NK-92 treated with Interleukin-12 subunit alpha and Interleukin-12 subunit beta, amount 100 ng/mL, for 24 hours (cell line): ENCODE measurements around the gene ZNF423.

Experiments used
- DNase-seq: peaks from one replicate; lab custom pipeline; 2025; lab: John Stamatoyannopoulos, UW

Gene ZNF423

GRCh38 chr16:49491771-49492761 is 363.8 kb downstream of the ZNF423 start:
- DNase-seq, result no peak

- no peak for DNase-seq
These were observed 364.7 kb downstream of the ZNF423 start for GRCh38 chr16:49491106-49491670.

- no peak for DNase-seq
These were observed 365.6 kb downstream of the ZNF423 start for GRCh38 chr16:49490321-49490705.

DNA sequence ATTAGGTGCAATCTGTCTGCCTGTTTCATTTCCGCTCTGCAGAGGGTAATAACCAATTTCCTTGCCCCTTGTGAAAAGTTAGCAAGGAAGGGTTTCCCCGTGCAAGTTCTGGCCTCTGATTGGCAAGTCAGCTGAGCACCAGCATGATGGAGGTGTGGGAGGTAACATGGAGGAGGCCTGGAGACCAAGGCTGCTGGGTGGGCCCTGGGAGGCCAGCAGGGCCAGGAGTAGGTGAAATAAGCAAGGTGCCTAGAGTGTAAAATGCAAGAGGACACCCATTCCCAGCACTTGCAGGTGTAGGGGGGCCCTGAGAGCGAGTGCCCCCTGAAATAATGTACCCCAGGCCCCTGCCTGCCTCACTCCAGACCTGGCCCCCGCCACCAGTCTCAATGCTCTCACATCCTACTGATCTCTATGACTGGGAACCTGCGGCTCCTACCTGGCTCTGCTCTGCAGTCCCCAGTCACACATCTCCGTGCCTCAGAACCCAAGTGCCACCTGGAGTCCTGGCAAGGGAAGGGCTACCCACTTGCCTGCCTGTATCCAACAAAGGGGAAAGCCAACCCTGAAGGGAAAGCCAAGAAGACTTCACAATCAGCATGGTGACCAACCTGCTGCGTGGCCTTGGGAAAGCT is 366.1 kb downstream of the ZNF423 start:
- DNase-seq, result no peak

DNA sequence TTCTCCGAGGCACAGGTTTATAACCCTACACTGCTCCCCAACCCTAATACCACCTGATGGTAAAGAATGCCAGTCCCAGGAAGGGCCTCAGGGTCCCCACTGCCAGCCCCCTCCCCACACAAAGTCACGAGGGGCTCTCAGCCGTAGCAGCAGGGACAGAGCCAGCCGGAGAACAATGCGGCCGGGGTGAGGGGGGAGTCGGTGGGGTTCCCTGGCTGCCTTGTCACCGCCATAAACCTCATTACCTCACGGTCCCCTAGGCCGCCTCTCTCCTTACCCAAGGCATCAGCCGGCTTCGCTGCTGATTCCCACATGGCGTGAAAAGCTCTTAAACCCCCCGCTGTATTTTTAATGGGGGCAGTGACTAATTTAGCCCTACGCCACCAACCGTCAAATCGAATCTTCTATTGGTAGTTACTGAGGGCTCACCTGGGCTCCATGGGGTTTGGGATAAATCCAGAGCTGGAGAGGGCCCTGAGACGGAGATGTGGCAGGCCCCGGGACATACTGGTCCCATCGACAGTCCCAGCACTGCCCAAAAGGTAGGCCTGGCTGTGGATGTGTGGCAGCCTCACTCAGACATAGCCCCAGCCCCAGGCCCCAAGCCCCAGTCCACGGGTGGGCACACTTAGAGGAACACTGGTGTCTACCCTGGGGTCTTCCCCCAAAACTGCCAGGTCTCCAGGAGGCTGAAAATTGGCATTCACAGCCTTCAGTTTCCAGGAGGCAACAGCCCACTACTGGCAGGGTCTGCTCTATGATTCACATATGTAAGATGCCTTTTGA is 367.0 kb downstream of the ZNF423 start:
- no peak for DNase-seq

- DNase-seq, result no peak
These were observed 367.6 kb downstream of the ZNF423 start for GRCh38 chr16:49488336-49488735.

GRCh38 chr16:49487746-49488145 is 368.2 kb downstream of the ZNF423 start:
- no peak for DNase-seq

- no peak for DNase-seq
These were observed 369.5 kb downstream of the ZNF423 start for GRCh38 chr16:49486400-49486799.

DNA sequence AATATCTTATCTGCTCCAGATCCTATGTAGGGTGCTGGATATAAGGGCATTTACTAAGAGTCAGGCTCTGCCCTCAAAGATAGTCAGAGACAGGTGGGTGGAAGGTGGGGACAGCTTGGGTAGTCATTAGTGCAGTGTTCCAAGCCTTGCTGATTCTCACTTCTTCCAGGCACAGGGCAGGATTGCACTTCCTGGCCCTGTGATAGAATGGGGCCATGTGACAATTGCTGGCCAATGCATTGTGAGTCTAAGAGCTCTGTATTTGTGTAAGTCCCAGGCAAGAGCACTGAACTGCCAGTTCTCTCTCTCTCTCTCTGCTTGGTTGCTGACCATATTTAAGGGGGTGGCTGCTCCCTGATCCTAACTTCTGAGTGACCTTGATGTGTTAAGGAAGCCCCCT is 370.2 kb downstream of the ZNF423 start:
- no peak for DNase-seq

DNA sequence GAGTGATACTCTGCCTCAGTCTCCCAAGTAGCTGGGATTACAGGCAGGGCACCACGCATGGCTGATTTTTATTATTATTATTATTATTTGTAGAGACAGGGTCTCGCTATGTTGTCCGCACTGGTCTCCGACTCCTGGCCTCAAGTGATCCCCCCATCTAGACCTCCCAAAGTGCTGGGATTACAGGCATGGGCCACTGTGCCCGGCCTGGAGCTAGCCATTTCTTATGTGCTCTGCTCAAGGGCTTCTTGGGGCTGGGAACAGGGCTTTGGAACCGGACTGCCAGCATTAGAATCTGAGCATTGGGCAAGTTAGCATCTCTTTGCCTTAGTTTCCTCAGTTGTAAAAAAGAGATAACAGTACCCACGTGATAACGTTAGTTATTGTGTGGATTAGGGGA is 371.0 kb downstream of the ZNF423 start:
- DNase-seq, result no peak

DNA sequence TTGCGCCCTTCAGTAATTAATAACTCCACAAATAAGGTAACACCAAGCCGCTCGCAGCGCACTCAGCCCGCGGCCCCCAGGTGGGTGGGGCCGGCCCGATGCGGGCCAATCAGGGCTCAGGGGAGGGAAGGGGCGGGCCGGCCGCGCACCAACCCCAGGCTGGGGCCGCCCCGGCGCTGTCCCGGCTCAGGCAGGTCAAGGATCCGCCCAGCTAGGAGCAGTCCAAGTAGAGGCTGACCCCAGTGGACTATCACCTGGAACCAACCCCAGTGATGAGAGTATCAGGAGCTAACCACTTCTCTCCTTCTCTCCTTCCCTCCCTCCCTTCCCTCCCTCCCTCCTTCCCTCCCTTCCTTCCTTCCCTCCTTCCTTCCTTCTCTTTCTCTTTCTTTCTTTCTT is 371.5 kb downstream of the ZNF423 start:
- no peak for DNase-seq

GRCh38 chr16:49483651-49484450 is 372.1 kb downstream of the ZNF423 start:
- DNase-seq, result no peak

DNA sequence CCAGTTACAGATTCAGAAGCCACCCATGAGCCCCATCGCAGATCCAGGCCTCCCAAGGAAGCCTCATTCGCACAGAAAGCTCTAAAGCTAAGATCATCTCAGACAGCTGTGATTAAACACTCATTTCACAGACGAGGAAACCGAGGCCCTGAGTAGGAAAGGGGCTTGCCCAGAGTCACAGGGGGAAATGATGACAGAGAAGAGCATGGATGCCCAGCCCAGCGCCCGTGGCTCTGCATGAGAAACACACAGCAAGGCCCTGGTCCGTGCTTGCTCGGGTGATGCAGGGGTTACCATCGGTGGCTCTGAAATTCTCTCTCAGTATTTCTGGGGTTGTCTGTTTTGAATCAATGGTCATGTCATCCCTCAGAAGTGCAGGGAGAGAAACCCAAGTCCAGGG is 372.7 kb downstream of the ZNF423 start:
- DNase-seq, result no peak

DNA sequence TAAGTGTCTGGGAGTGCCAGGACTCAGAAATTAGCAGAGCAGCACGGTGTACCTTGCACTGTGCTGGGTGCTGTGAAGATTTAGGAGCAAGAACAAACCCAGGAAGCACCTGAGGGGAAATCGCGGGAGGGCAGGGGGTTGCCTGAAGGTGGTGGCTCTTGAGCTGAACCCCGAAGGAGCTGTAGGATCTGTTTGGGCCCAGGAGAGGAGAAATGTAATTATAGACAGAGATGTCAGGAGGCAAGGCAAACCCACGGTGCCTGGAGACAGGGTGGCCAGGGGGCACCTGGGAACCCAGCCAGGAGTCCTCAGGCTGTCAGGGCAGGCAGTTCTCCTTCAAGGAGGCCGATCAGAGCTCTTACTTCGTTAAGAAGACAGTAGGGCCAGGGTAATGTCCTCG is 373.2 kb downstream of the ZNF423 start:
- DNase-seq, result no peak

- DNase-seq, result no peak
These were observed 377.3 kb downstream of the ZNF423 start for GRCh38 chr16:49478616-49479015.

GRCh38 chr16:49478107-49478506 is 377.8 kb downstream of the ZNF423 start:
- no peak for DNase-seq

DNA sequence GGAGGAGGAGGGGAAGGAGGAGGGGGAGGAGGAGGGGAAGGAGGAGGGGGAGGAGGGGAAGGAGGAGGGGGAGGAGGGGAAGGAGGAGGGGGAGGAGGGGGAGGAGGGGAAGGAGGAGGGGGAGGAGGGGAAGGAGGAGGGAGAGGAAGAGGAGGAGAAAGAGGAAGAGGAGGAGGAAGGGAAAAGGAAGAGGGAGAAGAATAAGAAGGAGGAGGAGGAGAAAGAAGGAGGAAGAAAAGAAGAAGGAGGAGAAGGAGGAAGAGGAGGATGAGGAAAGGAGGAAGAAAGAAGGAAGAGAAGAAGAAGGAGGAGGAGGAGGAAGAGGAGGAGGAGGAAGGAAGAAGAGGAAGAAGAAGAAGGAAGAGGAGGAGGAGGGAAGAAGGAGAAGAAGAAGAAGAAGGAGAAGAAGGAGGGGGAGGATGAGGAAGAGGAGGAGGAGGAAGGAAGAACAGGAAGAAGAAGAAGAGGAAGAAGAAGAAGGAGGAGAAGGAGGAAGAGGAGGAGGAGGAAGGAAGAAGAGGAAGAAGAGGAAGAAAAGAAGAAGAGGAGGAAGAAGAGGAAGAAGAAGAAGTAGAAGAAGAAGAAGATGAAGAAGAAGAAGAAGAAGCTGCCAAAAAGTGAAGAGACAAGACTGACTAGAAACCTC is 378.5 kb downstream of the ZNF423 start:
- DNase-seq, result no peak

DNA sequence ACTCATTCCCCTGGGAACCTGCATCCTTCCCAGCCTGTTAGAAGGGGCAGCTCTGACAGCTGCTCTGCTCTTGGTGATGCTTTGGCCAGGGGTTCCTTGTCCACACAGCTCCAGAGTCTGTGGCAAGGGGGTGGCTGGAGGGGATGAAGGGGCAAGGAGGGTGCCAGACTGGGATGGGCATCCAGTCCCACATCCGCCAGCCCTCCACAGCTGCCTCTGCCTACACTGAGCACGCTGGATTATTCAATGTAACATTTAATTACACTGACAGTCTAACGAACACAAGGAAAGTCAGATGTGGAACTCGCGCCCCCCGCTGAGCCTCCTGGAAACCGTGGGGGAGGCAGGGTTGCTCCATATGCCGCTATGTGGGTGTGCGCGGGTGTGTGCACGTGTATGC is 381.2 kb downstream of the ZNF423 start:
- DNase-seq, result no peak

DNA sequence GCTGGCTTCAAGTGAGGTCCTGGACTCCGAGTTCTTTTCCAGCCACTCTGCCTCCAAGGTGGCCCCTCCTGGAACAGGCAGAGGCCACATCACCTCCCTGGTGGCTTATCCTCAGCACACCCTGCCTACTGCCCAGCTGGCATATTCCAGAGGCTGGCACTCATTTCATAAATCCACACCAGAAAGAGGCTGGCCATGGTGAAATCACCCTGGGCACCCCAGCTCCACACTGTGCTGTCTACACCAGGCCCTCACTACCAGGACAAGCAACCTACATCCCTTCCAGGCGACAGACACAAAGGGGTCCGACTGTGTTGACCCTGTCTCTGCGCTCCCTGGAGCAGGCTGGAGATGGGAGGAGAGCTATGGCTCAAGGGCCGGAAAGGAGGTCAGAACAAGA is 382.1 kb downstream of the ZNF423 start:
- no peak for DNase-seq

- no peak for DNase-seq
These were observed 382.8 kb downstream of the ZNF423 start for GRCh38 chr16:49473131-49473530.

- no peak for DNase-seq
These were observed 383.3 kb downstream of the ZNF423 start for GRCh38 chr16:49472598-49472997.
